ENCODE measurements around the gene OR1J1.
A peak's percentile ranks its signal among the peaks of the same experiment; 100 is the strongest.

DNA sequence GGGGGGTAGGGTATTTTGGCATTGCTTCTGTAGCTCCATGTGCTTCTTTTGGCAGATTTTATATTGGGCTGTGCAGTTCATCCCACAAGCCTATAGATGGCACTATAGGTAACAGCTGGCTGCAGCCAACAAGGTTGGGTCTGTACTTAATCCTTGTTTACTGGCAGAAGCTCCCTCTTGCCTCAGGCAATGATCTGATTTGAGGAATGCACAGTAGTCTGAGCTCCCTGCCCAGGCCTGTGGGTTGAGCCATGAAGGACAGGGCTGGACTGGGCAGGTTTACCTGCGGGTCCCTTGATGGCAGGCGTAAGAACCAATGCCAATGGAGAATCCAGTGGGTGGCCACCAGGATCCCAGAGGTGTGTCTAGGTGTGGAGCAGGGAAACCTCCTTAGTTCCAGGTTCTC is 21.2 kb upstream of the OR1J1 start:
- no peak for TF ChIP-seq POLR2A (IDR thresholded peaks at IDR 0.05)
- TF ChIP-seq, protein P1, sequence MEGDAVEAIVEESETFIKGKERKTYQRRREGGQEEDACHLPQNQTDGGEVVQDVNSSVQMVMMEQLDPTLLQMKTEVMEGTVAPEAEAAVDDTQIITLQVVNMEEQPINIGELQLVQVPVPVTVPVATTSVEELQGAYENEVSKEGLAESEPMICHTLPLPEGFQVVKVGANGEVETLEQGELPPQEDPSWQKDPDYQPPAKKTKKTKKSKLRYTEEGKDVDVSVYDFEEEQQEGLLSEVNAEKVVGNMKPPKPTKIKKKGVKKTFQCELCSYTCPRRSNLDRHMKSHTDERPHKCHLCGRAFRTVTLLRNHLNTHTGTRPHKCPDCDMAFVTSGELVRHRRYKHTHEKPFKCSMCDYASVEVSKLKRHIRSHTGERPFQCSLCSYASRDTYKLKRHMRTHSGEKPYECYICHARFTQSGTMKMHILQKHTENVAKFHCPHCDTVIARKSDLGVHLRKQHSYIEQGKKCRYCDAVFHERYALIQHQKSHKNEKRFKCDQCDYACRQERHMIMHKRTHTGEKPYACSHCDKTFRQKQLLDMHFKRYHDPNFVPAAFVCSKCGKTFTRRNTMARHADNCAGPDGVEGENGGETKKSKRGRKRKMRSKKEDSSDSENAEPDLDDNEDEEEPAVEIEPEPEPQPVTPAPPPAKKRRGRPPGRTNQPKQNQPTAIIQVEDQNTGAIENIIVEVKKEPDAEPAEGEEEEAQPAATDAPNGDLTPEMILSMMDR (IDR thresholded peaks at IDR 0.05) = peak; percentile 30 to 72 (median 58)
